Mesothelial cell of epicardium (in vitro differentiated cells): Measurements from ENCODE around the gene CFAP91. TPM values are rescaled to one million over a fixed set of nuclear protein-coding genes. Genes with fewer than 3 reads are reported as not detected.
"Not testable (repeated sequence)": the region's sequence is repeated elsewhere in the genome, so short reads cannot be mapped to it uniquely, and the experiment has no call there.

Experiments
- DNase-seq, 2 experiments: peaks; one replicate each; pipeline ENCODE4 v3.0.0; 2021; ENCODE audit warnings: low spot score in 2 of 2; ENCODE audit not compliant: unreplicated experiment in 2 of 2
- H3K27ac Mint-ChIP-seq: 2 replicates; pipeline ENCODE4 v1.8.0; 2021; ENCODE audit warnings: mixed read lengths
- H3K27me3 Mint-ChIP-seq: 2 replicates; pipeline ENCODE4 v1.8.0; 2021; ENCODE audit warnings: low read depth, mixed read lengths
- H3K36me3 Mint-ChIP-seq: 2 replicates; pipeline ENCODE4 v1.8.0; 2021; ENCODE audit warnings: mixed read lengths
- H3K4me1 Mint-ChIP-seq: 2 replicates; pipeline ENCODE4 v1.8.0; 2021; ENCODE audit warnings: mixed read lengths
- H3K4me3 Mint-ChIP-seq: 2 replicates; pipeline ENCODE4 v1.8.0; 2021; ENCODE audit warnings: mild to moderate bottlenecking, moderate library complexity, mixed read lengths
- H3K9me3 Mint-ChIP-seq: 2 replicates; pipeline ENCODE4 v1.8.0; 2021; ENCODE audit warnings: mixed read lengths
- total RNA-seq: library from RNA; stranded (reverse); gene quantifications from 3 replicates; pipeline ENCODE4 v1.2.1, GENCODE V29; 2021
- TF ChIP-seq, protein P1 (sequence below): fragments of 200-600 bp; sonication (generic); IDR thresholded peaks from one replicate; pipeline ENCODE4 v1.5.0; 2021; ENCODE audit warnings: antibody characterized with exemption; ENCODE audit not compliant: unreplicated experiment

CFAP91 gene
- total RNA-seq, 1 donor from 2014 or later = 10.9 TPM

DNA sequence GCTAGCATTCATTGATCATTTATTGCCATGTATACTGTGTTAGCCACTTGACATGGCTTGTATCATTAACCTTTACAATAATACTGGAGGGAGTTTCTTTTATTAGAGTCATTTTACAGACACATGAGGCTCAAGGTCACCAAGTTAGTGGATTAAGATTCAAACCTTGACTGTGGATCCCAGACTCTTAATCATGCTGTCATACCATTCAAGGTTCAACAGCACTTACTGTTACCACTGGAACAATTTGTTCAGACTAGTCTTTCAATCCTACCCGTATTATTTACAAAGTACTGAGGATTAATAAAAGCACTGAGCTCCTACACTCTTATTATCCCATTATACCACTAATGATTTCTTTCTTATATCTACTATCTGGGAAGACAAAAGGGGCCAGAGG lies 26.8 kb upstream of the CFAP91 start:
- H3K4me3 Mint-ChIP-seq = peak overlapping the region; percentile 79
- no peaks in the 10 kb centered on the region for H3K27me3 Mint-ChIP-seq
- H3K4me1 Mint-ChIP-seq = peaks cover 28% of the 10 kb centered on the region
- no peaks in the 10 kb centered on the region for H3K9me3 Mint-ChIP-seq
- DNase-seq = no peak
- peaks cover 14% of the 10 kb centered on the region for H3K36me3 Mint-ChIP-seq
- no peak overlapping the region for H3K27ac Mint-ChIP-seq
- TF ChIP-seq, protein P1, sequence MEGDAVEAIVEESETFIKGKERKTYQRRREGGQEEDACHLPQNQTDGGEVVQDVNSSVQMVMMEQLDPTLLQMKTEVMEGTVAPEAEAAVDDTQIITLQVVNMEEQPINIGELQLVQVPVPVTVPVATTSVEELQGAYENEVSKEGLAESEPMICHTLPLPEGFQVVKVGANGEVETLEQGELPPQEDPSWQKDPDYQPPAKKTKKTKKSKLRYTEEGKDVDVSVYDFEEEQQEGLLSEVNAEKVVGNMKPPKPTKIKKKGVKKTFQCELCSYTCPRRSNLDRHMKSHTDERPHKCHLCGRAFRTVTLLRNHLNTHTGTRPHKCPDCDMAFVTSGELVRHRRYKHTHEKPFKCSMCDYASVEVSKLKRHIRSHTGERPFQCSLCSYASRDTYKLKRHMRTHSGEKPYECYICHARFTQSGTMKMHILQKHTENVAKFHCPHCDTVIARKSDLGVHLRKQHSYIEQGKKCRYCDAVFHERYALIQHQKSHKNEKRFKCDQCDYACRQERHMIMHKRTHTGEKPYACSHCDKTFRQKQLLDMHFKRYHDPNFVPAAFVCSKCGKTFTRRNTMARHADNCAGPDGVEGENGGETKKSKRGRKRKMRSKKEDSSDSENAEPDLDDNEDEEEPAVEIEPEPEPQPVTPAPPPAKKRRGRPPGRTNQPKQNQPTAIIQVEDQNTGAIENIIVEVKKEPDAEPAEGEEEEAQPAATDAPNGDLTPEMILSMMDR = no peak

DNA sequence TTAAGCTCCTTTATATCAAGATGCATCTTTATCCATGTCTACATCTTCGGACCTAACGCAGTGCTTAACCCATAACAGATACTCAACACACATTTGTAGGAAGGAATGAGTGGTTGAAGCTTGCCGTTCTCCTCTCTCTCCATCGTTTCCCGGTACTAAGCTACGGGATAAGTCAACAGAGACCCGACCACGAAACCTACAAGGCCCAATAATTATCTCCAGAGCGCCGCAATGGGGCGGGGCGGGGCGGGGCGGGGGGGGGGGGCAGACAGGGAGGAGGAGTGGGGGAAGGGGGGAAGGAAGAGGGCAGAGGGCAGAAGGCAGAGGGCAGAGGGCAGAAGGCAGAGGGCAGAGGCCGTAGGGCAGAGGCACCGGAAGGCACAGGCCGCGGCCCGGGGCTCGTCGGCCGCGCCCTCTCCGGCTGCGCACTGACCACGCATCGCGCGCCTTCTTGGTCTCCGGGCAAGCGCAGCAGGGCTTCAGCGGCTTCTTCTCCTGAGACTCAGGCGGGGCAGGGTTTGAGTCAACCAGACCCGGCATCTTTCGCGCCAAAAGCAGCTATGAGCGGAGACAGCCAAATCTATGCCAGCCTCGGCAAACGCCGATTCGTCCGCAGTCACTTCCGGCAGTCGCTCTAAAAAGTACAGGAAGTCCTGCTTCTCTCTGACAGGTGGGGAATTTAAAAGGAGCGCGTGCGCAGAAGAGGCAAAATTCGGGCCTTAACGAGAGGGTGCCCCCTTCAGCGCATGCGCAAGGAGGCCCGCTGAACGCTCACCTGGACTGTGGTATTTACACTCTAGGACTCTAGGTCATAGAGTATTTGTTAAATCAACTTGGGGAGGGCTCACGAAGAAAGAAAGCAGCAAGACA lies 25.8 kb upstream of the CFAP91 start, which contains the start of gene COX17:
TSS of gene COX17 (minus strand) at position 636 of the 870 bp plus-strand sequence. CDS start at position 540, 96 bp downstream.
- TF ChIP-seq, protein P1 = no peak
- peaks cover 13% of the 10 kb centered on the region for H3K36me3 Mint-ChIP-seq
- peaks cover 28% of the 10 kb centered on the region for H3K4me1 Mint-ChIP-seq
- no peaks in the 10 kb centered on the region for H3K9me3 Mint-ChIP-seq
- H3K27ac Mint-ChIP-seq = peak within 1 kb of the TSS; percentile 91
- no peaks in the 10 kb centered on the region for H3K27me3 Mint-ChIP-seq
- peak; percentile 85 to 94 for DNase-seq
- H3K4me3 Mint-ChIP-seq = peak within 1 kb of the TSS; percentile 79

DNA sequence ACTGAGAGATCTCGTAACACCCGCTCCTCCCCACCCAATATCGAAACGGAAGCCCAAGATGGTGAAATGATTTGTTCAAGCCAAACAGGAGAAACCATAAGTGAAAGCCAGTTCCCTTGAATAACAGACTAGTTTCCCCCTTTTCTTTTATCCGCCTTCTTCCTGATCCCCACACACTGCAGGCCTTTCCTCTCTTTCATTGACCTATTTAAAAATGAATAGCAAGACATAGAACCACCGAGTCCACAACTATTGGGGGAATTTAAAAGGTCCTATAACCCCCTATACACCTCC lies 25.2 kb upstream of the CFAP91 start:
- H3K36me3 Mint-ChIP-seq = peaks cover 10% of the 10 kb centered on the region
- no peaks in the 10 kb centered on the region for H3K9me3 Mint-ChIP-seq
- TF ChIP-seq, protein P1 = no peak
- H3K27ac Mint-ChIP-seq = peak overlapping the region; percentile 91
- no peaks in the 10 kb centered on the region for H3K27me3 Mint-ChIP-seq
- H3K4me1 Mint-ChIP-seq = peaks cover 28% of the 10 kb centered on the region
- H3K4me3 Mint-ChIP-seq = peak overlapping the region; percentile 79
- no peak for DNase-seq

DNA sequence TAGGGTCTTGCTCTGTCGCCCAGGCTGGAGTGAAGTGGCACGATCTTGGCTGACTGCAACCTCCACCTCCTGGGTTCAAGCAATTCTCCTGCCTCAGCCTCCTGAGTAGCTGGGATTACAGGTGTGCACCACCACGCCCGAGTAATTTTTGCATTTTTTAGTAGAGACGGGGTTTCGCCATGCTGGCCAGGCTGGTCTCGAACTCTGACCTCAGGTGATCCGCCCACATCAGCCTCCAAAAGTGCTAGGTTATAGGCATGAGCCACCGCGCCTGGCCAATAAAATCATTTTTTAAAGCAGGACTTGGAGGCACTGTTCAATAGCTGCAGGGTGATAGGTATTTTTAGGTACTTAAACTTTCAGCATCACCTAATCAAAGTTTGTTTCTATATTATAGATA lies 24.6 kb upstream of the CFAP91 start:
- H3K36me3 Mint-ChIP-seq, H3K9me3 Mint-ChIP-seq, H3K27me3 Mint-ChIP-seq, DNase-seq, H3K27ac Mint-ChIP-seq, H3K4me3 Mint-ChIP-seq: not testable (repeated sequence)
- H3K4me1 Mint-ChIP-seq = peaks cover 26% of the 10 kb centered on the region

DNA sequence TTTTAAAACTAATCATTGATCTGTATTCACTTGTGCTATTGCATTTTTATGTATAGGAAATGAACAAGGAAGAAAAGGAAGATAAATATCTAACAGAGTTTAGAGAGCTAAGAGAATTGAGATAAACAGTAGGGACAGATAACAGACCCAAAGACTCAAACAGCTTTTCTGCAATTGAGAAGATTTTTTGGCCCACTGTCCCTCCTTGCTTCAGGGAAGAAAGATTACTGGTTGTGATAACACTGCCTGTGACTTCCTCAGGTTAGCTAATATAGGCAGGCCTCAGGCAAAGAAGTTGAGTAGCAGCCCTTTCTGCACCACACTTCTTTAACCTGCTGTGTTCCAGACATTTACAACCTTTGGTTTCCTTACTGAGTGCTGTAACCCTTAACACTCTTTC lies 22.9 kb upstream of the CFAP91 start:
- no peaks in the 10 kb centered on the region for H3K27me3 Mint-ChIP-seq
- H3K4me1 Mint-ChIP-seq = peaks cover 25% of the 10 kb centered on the region
- TF ChIP-seq, protein P1 = no peak
- H3K4me3 Mint-ChIP-seq = no peak overlapping the region
- peaks cover 2% of the 10 kb centered on the region for H3K36me3 Mint-ChIP-seq
- no peak overlapping the region for H3K27ac Mint-ChIP-seq
- no peak for DNase-seq
- no peaks in the 10 kb centered on the region for H3K9me3 Mint-ChIP-seq

DNA sequence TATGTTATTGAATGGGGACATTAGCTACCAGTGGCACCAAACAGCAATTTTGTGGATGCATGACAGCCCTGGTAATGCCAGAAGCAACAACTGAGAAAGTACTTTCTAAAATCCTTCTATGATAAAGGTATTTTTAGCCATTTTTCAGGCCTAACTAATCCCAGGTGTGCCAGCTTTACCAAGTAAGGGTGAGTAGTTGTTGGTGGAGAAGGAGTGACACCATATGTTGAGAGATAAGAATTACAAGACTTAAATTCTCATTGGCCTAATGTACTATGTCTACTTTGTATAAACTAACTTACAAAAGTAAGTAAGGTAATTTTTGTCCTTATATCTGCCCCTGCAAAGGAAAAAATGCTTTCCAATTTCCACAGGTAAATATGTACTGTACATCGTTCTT lies 21.5 kb upstream of the CFAP91 start:
- no peaks in the 10 kb centered on the region for H3K27me3 Mint-ChIP-seq
- H3K4me3 Mint-ChIP-seq = no peak overlapping the region
- no peak for DNase-seq
- H3K36me3 Mint-ChIP-seq = no peaks in the 10 kb centered on the region
- H3K4me1 Mint-ChIP-seq = peaks cover 11% of the 10 kb centered on the region
- no peak overlapping the region for H3K27ac Mint-ChIP-seq
- no peaks in the 10 kb centered on the region for H3K9me3 Mint-ChIP-seq
- TF ChIP-seq, protein P1 = peak; percentile 31
